Neutrophil (primary cell): Measurements from ENCODE around the gene PCAT7.
"Not testable (repeated sequence)": the region's sequence is repeated elsewhere in the genome, so short reads cannot be mapped to it uniquely, and the experiment has no call there.

Experiments used
- H3K27ac ChIP-seq: fragments of 200-600 bp; sonication (generic); 2 replicates; pipeline ENCODE4 v1.5.1; 2016; ENCODE audit warnings: mild to moderate bottlenecking, moderate library complexity
- H3K27me3 ChIP-seq: fragments of 200-600 bp; sonication (generic); 2 replicates; pipeline ENCODE4 v1.6.0; 2016; ENCODE audit warnings: mild to moderate bottlenecking
- H3K36me3 ChIP-seq: fragments of 200-600 bp; sonication (generic); 2 replicates; pipeline ENCODE4 v1.5.1; 2017
- H3K4me1 ChIP-seq, 2 experiments: fragments of 200-600 bp in 1 of 2; sonication (generic) in 1 of 2; 1 replicate in 1 of 2; 2 replicates in 1 of 2; pipeline versions ENCODE4 v1.5.1 to v1.6.1; 2013 to 2016; ENCODE audit warnings: low read depth in 1 of 2, low read length in 1 of 2, mild to moderate bottlenecking in 1 of 2, moderate library complexity in 1 of 2; ENCODE audit not compliant: control insufficient read depth in 1 of 2, insufficient read depth in 1 of 2
- H3K4me3 ChIP-seq, 2 experiments: fragments of 200-600 bp in 1 of 2; sonication (generic) in 1 of 2; 1 replicate in 1 of 2; 2 replicates in 1 of 2; pipeline ENCODE4 v1.5.1; 2013 to 2016; ENCODE audit warnings: low read depth in 1 of 2, low read length in 1 of 2, mild to moderate bottlenecking in 1 of 2, moderate library complexity in 1 of 2
- H3K9me3 ChIP-seq: fragments of 200-600 bp; sonication (generic); 2 replicates; pipeline ENCODE4 v1.5.1; 2016
- TF ChIP-seq, protein P1 (sequence below): fragments of 200-600 bp; sonication (generic); IDR thresholded peaks from 2 replicates; pipeline ENCODE4 v1.5.1; 2016; ENCODE audit warnings: antibody characterized with exemption

The PCAT7 gene

DNA sequence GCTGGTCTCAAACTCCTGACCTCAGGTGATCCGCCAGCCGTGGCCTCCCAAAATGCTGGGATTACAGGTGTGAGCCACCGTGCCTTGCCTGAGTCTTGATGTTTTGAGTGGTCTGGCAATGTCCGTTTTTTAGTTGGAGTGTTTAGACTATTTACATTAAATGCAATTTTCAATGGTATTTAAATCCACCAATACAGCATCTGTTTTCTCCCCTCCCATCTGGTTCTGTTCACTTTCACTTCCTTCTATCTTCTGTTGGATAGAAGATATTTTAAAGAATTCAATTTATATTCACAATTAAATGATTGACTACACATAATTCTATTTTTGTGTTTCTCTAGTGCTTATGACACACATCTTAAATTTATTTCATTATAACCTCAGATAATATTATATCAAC, 26.0 kb upstream of the PCAT7 start:
- TF ChIP-seq, protein P1, sequence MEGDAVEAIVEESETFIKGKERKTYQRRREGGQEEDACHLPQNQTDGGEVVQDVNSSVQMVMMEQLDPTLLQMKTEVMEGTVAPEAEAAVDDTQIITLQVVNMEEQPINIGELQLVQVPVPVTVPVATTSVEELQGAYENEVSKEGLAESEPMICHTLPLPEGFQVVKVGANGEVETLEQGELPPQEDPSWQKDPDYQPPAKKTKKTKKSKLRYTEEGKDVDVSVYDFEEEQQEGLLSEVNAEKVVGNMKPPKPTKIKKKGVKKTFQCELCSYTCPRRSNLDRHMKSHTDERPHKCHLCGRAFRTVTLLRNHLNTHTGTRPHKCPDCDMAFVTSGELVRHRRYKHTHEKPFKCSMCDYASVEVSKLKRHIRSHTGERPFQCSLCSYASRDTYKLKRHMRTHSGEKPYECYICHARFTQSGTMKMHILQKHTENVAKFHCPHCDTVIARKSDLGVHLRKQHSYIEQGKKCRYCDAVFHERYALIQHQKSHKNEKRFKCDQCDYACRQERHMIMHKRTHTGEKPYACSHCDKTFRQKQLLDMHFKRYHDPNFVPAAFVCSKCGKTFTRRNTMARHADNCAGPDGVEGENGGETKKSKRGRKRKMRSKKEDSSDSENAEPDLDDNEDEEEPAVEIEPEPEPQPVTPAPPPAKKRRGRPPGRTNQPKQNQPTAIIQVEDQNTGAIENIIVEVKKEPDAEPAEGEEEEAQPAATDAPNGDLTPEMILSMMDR: no peak

DNA sequence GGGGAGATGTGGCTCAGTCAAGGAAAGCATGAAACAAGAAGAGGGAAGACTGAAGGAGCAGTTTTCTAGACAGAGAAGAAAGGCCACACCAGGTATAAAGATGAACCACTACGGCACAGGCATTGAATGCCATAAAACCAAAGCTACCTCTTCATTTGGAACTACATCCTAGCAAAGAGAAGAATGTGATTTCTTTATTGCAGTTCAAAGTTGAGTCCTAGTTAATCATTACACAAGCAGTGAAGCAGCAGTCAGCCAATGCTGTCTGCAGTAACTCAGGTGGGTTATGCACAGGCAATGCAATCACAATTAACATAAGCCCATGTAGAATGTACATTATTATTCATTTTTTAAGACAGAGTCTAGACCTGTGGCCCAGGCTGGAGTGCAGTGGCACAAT, 21.7 kb upstream of the PCAT7 start:
- Histone ChIP-seq H3K9me3 (no peaks in the 10 kb centered on the region), H3K27me3 (peaks cover 11% of the 10 kb centered on the region), H3K4me3 (no peak overlapping the region), H3K4me1 (no peaks in the 10 kb centered on the region), H3K27ac (no peak overlapping the region), H3K36me3 (no peaks in the 10 kb centered on the region)
- TF ChIP-seq, protein P1: no peak

More for the DNA sequence above, 26.0 kb upstream of the PCAT7 start:
- no peaks in the 10 kb centered on the region for H3K9me3 ChIP-seq
- H3K36me3 ChIP-seq: no peaks in the 10 kb centered on the region
- no peak overlapping the region for H3K4me3 ChIP-seq
- H3K4me1 ChIP-seq: no peaks in the 10 kb centered on the region
- H3K27ac ChIP-seq: no peak overlapping the region
- H3K27me3 ChIP-seq: peaks cover 9% of the 10 kb centered on the region

DNA sequence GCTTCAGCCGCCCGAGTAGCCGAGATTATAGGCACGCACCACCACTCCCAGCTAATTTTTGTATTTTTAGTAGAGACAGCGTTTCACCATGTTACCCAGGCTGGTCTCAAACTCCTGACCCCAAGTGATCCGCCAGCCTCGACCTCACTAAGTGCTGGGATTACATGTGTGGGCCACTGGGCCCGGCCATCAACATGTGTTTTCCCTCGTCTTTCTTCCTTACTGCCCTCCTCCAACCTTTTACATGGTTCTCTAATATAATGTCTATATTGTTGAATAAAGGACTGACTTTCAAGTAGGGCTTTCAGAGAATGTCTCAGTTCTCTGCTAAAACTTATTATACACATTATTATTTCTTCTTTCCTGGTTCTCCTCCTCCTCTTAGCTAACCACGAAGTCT, 21.3 kb upstream of the PCAT7 start:
- no peaks in the 10 kb centered on the region for H3K9me3 ChIP-seq
- H3K4me1 ChIP-seq: no peaks in the 10 kb centered on the region
- no peak overlapping the region for H3K27ac ChIP-seq
- no peak overlapping the region for H3K4me3 ChIP-seq
- peaks cover 11% of the 10 kb centered on the region for H3K27me3 ChIP-seq
- TF ChIP-seq, protein P1: no peak
- no peaks in the 10 kb centered on the region for H3K36me3 ChIP-seq

DNA sequence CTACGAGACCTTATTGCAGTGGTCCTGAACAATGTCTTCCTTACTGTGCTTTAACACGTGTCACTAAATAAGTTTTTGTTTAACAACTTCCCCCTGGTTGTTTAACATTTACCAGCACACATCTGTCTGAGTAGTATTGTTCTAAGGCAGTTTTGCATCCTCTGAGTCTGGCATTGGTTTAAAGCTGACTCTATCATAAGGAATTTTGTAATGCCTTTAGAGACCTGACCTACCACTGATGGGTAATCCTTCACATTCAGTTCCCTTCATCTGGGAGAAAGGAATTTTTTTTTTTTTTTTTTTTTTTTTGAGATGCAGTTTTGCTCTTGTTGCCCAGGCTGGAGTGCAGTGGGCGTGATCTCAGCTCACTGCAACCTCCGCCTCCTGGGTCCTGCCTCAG, 20.0 kb upstream of the PCAT7 start:
- Histone ChIP-seq H3K9me3 (no peaks in the 10 kb centered on the region), H3K4me1 (no peaks in the 10 kb centered on the region), H3K36me3 (no peaks in the 10 kb centered on the region), H3K4me3 (no peak overlapping the region), H3K27ac (no peak overlapping the region), H3K27me3 (peaks cover 11% of the 10 kb centered on the region)
- TF ChIP-seq, protein P1: no peak

DNA sequence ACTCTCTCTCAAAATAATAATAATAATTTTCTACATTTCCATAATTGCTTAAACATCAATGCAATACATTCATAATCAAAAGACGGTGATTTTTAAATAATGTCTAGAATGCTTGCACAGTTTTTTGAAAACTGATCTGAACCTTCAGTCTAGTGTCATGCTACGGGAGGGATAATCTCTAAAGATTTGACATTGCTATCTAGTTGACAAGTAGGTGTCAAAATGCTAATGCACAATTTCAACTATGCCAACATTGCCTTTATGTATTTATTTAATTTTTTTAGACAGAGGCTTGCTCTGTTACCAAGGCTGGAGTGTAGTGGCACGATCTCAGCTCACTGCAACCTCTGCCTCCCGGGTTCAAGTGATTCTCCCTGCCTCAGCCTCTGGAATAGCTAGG, 16.0 kb upstream of the PCAT7 start:
- Histone ChIP-seq H3K4me3 (no peak overlapping the region), H3K27ac (no peak overlapping the region), H3K36me3 (no peaks in the 10 kb centered on the region), H3K27me3 (peaks cover 11% of the 10 kb centered on the region), H3K9me3 (no peaks in the 10 kb centered on the region), H3K4me1 (no peaks in the 10 kb centered on the region)
- TF ChIP-seq, protein P1: no peak

DNA sequence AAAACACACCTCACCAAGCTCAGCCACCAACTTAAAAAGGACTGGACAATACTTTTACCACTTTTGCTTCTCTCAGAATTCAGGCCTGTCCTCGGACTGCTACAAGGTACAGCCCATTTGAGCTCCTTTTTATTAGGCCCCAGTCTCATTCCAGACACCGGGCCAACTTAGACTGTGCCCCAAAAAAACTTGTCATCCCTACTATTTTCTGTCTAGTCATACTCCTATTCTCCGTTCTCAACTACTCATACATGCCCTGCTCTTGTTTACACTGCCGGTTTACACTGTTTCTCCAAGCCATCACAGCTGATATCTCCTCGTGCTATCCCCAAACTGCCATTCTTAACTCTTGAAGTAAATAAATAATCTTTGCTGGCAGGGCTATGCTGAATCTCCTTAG, 10.5 kb upstream of the PCAT7 start:
- H3K4me3 ChIP-seq, H3K9me3 ChIP-seq, H3K27ac ChIP-seq, H3K4me1 ChIP-seq, H3K36me3 ChIP-seq: not testable (repeated sequence)
- H3K27me3 ChIP-seq: peaks cover 34% of the 10 kb centered on the region
